Measurements from ENCODE around the gene GPR156.

DNA sequence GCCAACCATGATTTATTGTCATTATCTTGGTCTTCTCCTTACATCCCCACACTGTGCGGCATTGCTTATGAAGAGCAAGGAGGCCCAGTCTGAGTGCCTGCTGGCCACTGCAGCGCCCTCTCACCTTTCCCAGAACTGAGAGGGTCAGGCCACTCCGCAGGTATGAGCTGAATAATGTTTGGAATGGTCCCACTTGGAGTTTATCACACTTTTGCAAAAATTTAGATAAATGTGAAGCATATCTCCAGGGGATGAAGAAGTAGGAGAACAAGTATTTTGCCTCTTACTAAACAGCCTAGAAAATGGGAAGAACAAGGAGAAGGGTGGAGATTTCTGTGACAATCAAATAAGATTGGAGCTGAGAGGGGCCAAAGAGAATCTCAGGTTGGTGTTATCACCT, 116.4 kb downstream of the GPR156 start:
- TF ChIP-seq POLR2A (IDR thresholded peaks at IDR 0.05) = no peak
- TF ChIP-seq, protein P1, sequence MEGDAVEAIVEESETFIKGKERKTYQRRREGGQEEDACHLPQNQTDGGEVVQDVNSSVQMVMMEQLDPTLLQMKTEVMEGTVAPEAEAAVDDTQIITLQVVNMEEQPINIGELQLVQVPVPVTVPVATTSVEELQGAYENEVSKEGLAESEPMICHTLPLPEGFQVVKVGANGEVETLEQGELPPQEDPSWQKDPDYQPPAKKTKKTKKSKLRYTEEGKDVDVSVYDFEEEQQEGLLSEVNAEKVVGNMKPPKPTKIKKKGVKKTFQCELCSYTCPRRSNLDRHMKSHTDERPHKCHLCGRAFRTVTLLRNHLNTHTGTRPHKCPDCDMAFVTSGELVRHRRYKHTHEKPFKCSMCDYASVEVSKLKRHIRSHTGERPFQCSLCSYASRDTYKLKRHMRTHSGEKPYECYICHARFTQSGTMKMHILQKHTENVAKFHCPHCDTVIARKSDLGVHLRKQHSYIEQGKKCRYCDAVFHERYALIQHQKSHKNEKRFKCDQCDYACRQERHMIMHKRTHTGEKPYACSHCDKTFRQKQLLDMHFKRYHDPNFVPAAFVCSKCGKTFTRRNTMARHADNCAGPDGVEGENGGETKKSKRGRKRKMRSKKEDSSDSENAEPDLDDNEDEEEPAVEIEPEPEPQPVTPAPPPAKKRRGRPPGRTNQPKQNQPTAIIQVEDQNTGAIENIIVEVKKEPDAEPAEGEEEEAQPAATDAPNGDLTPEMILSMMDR (IDR thresholded peaks at IDR 0.05) = no peak

Measured in lower leg skin (tissue), 3 donors.